Measurements from ENCODE around the gene SPANXN3.

SPANXN3 gene

GRCh38 chrX:143462696-143463095 is 54.6 kb downstream of the SPANXN3 start:
- no peak for TF ChIP-seq CTCF (IDR thresholded peaks at IDR 0.05)

- no peak for TF ChIP-seq CTCF (IDR thresholded peaks at IDR 0.05)
Measured at GRCh38 chrX:143461606-143462005, 55.7 kb downstream of the SPANXN3 start.
